GM12872 (cell line): ENCODE data around the gene RNF169.

Experiments
- TF ChIP-seq, protein P1 (sequence below): IDR thresholded peaks from 3 replicates; pipeline ENCODE4 v1.5.1; 2011; ENCODE audit warnings: low read depth, mild to moderate bottlenecking, low read length, moderate library complexity; ENCODE audit not compliant: insufficient read depth

Gene RNF169

DNA sequence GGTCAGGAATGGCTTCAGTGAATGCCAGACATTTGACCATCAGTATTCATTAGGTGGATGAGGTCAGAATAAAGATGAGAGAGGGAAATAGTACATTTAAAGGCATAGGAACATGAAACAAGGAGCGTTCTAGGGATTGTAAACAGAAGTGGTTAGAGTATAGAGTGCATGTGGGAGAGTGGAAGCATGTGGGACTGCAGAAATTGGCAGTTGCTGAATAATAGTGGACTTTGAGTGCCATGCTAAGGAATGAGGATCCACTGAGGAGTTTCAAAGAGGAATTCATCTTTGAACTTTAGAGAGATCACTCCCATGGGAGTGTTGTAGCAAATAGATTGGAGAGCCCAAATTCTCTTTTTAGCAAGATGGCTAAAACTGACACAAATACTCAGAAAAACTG lies 7.9 kb downstream of the RNF169 start:
- TF ChIP-seq, protein P1, sequence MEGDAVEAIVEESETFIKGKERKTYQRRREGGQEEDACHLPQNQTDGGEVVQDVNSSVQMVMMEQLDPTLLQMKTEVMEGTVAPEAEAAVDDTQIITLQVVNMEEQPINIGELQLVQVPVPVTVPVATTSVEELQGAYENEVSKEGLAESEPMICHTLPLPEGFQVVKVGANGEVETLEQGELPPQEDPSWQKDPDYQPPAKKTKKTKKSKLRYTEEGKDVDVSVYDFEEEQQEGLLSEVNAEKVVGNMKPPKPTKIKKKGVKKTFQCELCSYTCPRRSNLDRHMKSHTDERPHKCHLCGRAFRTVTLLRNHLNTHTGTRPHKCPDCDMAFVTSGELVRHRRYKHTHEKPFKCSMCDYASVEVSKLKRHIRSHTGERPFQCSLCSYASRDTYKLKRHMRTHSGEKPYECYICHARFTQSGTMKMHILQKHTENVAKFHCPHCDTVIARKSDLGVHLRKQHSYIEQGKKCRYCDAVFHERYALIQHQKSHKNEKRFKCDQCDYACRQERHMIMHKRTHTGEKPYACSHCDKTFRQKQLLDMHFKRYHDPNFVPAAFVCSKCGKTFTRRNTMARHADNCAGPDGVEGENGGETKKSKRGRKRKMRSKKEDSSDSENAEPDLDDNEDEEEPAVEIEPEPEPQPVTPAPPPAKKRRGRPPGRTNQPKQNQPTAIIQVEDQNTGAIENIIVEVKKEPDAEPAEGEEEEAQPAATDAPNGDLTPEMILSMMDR = no peak

DNA sequence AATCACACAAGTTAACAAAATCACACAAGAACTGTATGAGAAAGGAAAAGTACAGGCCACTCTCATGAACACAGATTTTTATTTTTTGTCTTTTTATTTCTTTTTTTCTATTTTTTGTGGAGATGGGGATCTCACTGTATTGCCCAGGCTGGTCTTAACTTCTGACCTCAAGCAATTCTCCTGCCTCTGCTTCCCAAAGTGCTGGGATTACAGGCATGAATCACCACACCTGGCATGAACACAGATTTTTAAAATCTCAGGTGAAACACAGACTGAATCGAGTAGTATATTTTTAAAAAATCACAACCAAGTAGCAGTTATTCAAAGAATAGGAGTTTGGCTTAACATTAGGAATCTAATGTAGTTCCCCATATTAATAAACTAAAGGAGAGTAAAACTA lies 18.3 kb downstream of the RNF169 start:
- TF ChIP-seq, protein P1 = no peak

DNA sequence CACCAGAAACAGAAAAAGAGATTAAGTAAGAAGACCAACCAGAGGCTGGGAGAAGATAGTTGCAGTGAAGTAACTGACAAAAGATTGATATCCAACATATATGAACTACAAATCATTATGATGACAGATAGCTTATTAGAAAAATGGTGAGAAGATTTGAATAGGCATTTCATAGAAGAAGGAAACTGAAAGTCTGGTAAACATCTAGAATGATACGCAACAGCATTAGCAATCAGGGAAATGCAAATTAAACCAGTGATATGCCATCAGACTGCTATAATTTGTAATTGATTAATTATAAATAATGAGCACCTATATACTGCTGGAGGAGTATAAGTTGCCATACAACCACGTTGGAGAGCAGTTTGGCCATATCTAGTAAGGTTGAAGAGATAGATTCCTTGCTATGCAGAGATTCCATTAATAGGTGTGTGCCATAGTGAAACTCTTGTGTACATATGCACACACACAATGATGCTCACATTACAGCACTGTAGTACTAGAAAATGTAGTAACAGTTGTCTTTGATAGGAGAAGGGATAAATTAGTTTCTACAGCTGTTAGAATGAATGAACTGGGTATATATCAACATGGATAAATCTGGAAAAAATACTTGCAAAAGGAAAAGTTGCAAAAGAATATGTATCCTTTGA lies 20.5 kb downstream of the RNF169 start:
- TF ChIP-seq, protein P1 = no peak

DNA sequence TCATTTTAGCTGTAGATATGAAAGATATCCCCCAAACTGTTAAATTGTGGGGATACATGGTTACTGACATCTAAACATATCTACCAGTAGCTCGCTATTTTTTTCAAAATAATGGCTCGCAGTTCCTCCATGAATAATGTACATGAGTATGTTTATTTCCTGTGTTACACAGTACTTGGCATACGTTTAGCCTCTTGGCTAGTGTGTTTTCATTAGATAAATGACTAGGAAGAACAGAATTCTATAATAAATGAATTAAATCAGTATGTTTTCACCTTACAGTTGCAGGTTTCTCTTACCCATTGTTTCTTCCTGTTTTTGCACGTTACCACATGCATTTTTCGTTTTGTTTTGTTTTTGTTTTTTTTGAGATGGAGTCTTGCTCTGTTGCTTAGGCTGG lies 21.8 kb downstream of the RNF169 start:
- TF ChIP-seq, protein P1 = no peak

DNA sequence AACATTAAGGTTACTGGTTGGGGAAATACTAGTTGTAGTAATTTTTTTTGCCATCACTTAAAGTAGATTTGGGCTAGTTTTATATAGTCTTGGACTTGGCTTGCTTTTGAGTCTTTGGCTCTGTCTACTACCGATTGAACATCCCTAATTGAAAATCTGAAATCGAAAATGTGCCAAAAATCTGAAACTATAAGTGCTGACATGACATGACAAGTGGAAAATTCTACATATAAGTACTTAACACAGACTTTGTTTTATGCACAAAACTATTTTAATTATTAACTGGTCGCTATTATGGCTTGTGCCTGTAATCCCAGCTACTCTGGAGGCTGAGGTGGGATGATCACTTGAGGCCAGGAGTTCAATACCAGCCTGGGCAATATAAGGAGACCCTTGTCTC lies 22.5 kb downstream of the RNF169 start:
- TF ChIP-seq, protein P1 = no peak

DNA sequence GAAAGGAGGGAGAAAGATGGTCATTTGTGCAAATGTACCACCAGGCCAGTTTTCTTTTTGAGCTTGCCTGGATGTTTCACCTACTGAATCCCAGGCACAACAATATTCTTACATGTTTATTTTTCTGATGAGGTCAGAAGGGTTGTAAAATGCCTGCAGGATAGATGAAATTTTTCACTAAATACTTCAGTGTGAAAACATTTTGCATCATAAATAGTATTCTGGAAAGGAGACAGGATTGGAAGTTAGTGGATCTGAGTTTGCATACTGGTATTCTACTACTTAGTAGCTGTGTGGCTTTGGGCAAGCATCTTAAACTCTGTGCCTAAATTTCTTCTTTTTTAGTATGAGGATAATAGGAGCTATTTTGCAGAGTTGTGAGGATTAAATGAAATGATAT lies 24.8 kb downstream of the RNF169 start:
- TF ChIP-seq, protein P1 = no peak

DNA sequence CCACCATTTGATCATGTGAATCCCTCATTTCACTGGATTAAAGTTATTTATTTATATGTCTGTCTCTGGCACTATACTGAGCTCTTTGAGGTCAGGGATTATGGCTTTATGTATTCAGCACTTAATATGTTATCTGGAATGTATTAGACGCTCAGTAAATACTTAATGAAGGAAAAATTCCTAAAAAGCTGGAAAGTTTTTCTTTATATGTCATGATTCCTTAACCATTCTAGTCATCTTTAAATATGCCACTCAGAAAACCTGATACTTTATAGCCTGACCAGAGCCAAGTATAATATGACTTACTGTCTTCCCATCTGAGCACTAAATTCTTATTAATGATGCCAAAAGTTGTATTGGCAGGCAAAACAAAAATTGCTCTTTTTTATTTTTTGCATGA lies 27.1 kb downstream of the RNF169 start:
- TF ChIP-seq, protein P1 = no peak
